Astrocyte of the cerebellum (primary cell): ENCODE data around the gene NPPB.

Experiments
- DNase-seq: peaks from one replicate; pipeline ENCODE4 v3.0.0-alpha.2; 2011; ENCODE audit warnings: low read depth
- H3K4me3 ChIP-seq: 2 replicates; pipeline ENCODE4 v1.5.1; 2011; ENCODE audit warnings: mild to moderate bottlenecking, low read depth, low read length, moderate library complexity
- CTCF ChIP-seq: IDR thresholded peaks from 2 replicates; pipeline ENCODE4 v1.5.1; 2012; ENCODE audit warnings: low read length, low read depth, moderate library complexity, mild to moderate bottlenecking; ENCODE audit errors: missing control alignments
- in situ Hi-C: cut with HindIII; loops from 2 replicates; pipeline ENCODE4 v1.10.0; 2017; ENCODE audit warnings: low sequenced_read_pairs

NPPB gene

GRCh38 chr1:11880911-11881748, 22.4 kb upstream of the NPPB start:
- H3K4me3 ChIP-seq: no peak overlapping the region
- no peak for TF ChIP-seq CTCF
- in situ Hi-C loops: no loop called here
- no peak for DNase-seq

DNA sequence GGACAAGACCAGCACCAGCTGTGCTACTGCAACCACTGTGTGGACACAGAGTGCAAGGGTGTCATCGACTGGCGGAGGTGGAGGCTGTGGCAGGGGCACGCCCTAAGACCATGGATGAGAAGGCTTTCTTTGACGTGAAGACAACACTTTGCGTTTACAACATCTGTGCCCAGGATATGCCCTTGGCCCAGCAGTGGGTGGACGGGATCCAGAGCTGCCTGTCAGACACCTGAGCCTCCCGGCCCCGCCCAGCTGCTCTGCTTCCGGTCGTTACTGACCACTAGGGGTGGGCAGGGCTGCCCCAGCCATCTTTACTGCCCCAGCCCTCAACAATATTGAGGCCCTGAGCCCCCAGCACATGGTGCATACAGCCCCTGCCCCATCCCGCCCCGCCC, 21.4 kb upstream of the NPPB start:
- no peak for TF ChIP-seq CTCF
- no peak for DNase-seq
- H3K4me3 ChIP-seq: no peak overlapping the region
- in situ Hi-C loops: no loop called here

DNA sequence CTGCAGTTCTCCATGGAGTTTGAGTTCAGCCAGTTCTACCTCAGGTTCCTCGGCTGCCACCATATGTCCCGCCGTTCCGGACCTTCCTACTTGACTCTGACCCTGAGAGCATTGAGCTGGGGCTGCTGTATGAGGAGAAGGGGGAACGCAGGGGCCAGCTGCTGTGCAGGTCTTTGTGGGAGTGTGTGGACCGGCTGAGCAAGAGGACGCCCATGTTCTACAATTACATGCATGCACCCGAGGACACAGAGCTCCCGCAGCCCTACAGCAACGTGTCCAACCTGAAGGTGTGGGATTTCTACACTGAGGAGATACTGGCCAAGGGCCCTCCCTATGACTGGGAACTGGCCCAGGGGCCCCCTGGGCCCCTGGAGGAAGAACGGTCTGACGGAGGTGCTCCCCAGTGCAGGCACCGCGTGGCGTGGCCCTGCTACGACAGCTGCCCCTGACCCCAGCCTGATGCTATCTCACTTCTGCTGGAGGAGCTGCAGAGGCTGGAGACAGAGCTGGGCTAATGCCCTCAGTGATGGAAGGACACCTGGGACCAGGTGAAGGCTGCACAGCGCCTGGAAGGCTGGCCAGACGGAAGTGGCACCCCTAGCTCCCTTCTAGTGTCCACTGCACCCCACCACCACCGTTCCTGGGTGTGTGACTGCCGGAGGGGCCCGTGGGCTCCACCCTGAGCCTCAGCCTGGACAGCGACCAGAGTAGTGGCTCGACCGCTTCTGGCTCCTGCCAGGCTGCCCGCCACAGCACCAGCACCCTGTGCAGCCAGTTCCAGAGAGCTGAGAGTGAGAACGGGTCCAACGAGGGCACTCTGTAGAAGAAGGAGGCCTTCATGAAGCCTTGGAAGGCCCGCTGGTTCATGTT, 20.8 kb upstream of the NPPB start:
- H3K4me3 ChIP-seq: no peak overlapping the region
- no peak for TF ChIP-seq CTCF
- no peak for DNase-seq
- in situ Hi-C loops: no loop called here

DNA sequence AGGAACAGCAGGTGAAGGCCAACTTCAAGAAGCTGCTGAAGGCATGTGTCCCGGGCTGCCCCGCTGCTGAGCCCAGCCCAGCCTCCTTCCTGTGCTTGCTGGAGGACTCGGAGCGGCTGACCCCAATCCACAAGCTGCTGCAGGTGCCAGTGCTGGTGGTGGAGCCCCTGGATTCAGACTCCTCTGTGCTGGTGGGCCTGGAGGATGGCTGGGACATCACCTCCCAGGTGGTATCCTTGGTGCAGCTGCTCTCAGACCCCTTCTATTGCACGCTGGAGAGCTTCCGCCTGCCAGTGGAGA, 20.1 kb upstream of the NPPB start:
- TF ChIP-seq CTCF: no peak
- in situ Hi-C loops: no loop called here
- no peak overlapping the region for H3K4me3 ChIP-seq
- no peak for DNase-seq

DNA sequence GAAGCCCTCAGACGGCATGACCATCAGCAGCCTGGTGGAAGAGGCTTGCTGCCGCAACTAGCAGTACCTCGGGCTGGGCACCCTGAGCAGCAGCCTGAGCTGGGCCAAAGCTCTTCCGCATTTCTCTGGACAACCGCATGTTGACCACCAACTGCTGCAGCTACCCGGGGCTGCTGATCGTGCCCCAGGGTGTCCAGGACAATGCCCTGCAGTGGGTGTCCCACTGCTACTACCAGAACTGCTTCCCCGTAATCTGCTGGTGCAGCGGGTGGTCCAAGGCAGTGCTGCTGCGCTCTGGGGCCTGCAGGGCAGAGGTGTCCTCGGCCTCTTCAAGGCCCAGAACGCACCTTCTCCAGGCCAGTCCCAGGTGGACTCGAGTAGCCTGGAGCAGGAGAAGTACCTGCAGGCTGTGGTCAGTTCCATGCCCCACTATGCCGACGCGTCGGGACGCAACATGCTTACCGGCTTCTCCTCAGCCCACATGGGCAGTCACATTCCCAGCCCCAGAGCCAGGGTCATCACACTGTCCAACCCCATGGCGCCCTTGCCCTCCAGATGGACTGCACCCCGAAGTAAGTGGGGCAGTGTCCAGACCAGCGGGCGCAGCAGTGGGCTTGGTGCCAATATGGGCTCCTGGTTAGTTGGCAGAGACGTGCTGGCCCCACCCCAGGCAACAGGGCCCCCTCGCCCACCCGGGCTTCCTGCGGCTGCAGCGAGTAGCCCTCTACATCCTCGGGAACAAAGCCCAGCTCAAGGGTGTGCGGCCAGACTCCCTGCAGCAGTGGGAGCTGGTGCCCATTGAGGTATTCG, 19.5 kb upstream of the NPPB start:
- TF ChIP-seq CTCF: no peak
- in situ Hi-C loops: no loop called here
- DNase-seq: no peak
- no peak overlapping the region for H3K4me3 ChIP-seq

- no peak for TF ChIP-seq CTCF
- in situ Hi-C loops: no loop called here
- no peak for DNase-seq
- H3K4me3 ChIP-seq: no peak overlapping the region
These were observed 18.3 kb upstream of the NPPB start for GRCh38 chr1:11877074-11877473.
